GM19035 (cell line): ENCODE results near the gene TAS2R16.
"Not testable (repeated sequence)": the region's sequence is repeated elsewhere in the genome, so short reads cannot be mapped to it uniquely, and the experiment has no call there.

ENCODE experiments used
- ATAC-seq: cut with Tn5 transposase; IDR thresholded peaks from one replicate; pipeline ENCODE4 v1.9.1; 2021; ENCODE audit not compliant: unreplicated experiment

Gene TAS2R16

GRCh38 chr7:122974229-122974628 lies 21.3 kb downstream of the TAS2R16 start:
- no peak for ATAC-seq

GRCh38 chr7:122972056-122972455 lies 23.4 kb downstream of the TAS2R16 start:
- no peak for ATAC-seq

- no peak for ATAC-seq
Observed at GRCh38 chr7:122970740-122971725, 24.5 kb downstream of the TAS2R16 start.

- no peak for ATAC-seq
Observed at GRCh38 chr7:122968389-122968788, 27.1 kb downstream of the TAS2R16 start.

GRCh38 chr7:122965306-122965705 lies 30.2 kb downstream of the TAS2R16 start:
- ATAC-seq: no peak

GRCh38 chr7:122953678-122954077 lies 41.8 kb downstream of the TAS2R16 start:
- not testable (repeated sequence) for ATAC-seq

DNA sequence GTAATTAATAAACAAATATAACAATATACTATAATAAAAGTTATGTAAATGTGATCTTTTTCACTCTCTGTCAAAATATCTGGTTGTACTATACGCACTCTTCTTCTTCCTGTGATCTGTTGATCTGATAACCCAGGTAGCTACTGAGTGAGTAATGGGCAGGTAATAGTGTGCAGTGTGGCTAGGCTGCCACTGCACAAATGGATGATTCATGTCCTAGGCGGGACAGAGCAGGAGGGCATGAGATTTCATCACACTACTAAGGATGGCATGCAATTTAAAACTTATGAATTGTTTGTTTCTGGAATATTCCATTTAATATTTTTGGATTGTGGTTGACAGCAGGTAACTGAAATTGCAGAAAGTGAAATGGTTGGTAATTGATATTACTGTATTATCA lies 44.5 kb downstream of the TAS2R16 start:
- no peak for ATAC-seq

DNA sequence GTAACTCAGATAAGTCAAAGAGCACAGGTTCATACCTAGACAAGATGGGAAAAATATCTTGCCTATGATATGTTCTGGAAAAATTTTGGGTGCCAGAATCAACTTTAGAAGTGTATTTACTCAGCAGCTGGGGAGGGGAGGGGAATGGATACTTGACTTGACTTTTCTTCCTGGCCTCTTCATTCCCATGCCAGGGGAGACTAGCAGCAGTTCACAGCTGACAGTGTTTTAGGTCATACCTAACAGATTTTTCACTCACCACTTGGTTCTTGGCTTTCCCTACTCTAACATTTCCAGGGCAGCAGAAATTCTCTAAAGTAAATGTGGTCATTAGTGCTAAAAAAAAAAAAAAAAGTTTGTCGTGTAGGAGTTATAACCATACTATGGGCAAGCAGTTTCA lies 46.3 kb downstream of the TAS2R16 start:
- no peak for ATAC-seq
